ENCODE measurements around the gene CYB5A.

CYB5A gene

GRCh38 chr18:74248189-74248588, 43.6 kb downstream of the CYB5A start:
- no peak for DNase-seq (ENCODE audit: low read depth in 2 of 2)

- DNase-seq (ENCODE audit: low read depth in 2 of 2): no peak
Measured at GRCh38 chr18:74244554-74244953, 47.2 kb downstream of the CYB5A start.

GRCh38 chr18:74243127-74243526, 48.6 kb downstream of the CYB5A start:
- no peak for DNase-seq (ENCODE audit: low read depth in 2 of 2)

- DNase-seq (ENCODE audit: low read depth in 2 of 2): no peak
Measured at GRCh38 chr18:74242438-74243096, 49.2 kb downstream of the CYB5A start.

- no peak for DNase-seq (ENCODE audit: low read depth in 2 of 2)
Measured at GRCh38 chr18:74241970-74242369, 49.8 kb downstream of the CYB5A start.

GRCh38 chr18:74241426-74241825, 50.3 kb downstream of the CYB5A start:
- no peak for DNase-seq (ENCODE audit: low read depth in 2 of 2)

GRCh38 chr18:74239567-74239966, 52.2 kb downstream of the CYB5A start:
- no peak for DNase-seq (ENCODE audit: low read depth in 2 of 2)

- DNase-seq (ENCODE audit: low read depth in 2 of 2): peak; percentile 56 to 72
Measured at GRCh38 chr18:74234326-74235171, 57.2 kb downstream of the CYB5A start.

- no peak for DNase-seq (ENCODE audit: low read depth in 2 of 2)
Measured at GRCh38 chr18:74233933-74234325, 57.8 kb downstream of the CYB5A start.

GRCh38 chr18:74230922-74231714, 60.6 kb downstream of the CYB5A start:
- DNase-seq (ENCODE audit: low read depth in 2 of 2): no peak

GRCh38 chr18:74229891-74230290, 61.9 kb downstream of the CYB5A start:
- DNase-seq (ENCODE audit: low read depth in 2 of 2): no peak

- no peak for DNase-seq (ENCODE audit: low read depth in 2 of 2)
Measured at GRCh38 chr18:74229005-74229404, 62.8 kb downstream of the CYB5A start.

GRCh38 chr18:74228312-74228711, 63.5 kb downstream of the CYB5A start:
- DNase-seq (ENCODE audit: low read depth in 2 of 2): no peak

- no peak for DNase-seq (ENCODE audit: low read depth in 2 of 2)
Measured at GRCh38 chr18:74226666-74227065, 65.1 kb downstream of the CYB5A start.

- no peak for DNase-seq (ENCODE audit: low read depth in 2 of 2)
Measured at GRCh38 chr18:74226156-74226555, 65.6 kb downstream of the CYB5A start.

- no peak for DNase-seq (ENCODE audit: low read depth in 2 of 2)
Measured at GRCh38 chr18:74225193-74225840, 66.4 kb downstream of the CYB5A start.

GRCh38 chr18:74222710-74223494, 68.9 kb downstream of the CYB5A start:
- no peak for DNase-seq (ENCODE audit: low read depth in 2 of 2)

GRCh38 chr18:74221081-74221480, 70.7 kb downstream of the CYB5A start:
- DNase-seq (ENCODE audit: low read depth in 2 of 2): no peak

- no peak for DNase-seq (ENCODE audit: low read depth in 2 of 2)
Measured at GRCh38 chr18:74219056-74219455, 72.7 kb downstream of the CYB5A start.

- no peak for DNase-seq (ENCODE audit: low read depth in 2 of 2)
Measured at GRCh38 chr18:74217476-74218143, 74.2 kb downstream of the CYB5A start.

Data from fibroblast of skin of left quadriceps (primary cell).